ENCODE measurements around the gene PRDM16.

The PRDM16 gene

DNA sequence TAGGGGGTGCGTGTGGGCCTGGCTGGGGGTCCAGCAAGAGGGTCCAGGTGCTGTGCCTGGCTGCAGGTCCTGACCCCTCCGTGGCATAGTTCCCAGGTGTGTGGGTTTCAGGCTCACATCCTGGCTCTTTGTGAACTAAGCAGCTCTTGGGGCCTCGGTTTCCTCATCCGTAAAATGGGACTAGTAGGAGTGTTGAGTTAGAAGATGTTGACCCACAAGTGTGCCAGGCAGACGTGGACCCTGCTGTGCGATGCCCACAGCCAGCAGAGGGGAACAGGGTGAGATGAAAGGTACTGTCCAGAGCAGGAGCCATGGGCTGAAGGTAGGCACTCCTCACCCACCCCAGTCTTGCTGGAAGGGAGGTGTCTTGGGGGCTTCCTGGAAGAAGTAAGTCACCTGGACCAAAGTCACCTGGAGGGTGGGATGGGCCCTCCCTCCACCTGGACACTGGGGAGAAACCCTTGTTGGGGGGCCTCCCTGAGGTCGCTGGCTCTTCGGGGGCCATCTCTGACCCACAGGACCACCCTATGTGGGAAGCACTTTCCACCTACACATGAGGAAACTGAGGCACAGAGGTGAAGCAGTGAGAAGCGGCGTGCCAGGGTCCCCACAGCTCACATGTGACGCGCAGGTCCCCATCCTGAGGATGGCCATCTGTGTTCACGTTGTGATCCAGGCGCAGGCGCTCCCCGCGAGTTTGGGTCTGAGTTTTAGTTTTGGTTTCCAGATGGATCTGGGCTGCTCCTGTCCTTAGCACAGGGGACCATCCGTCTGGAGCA is 386.9 kb downstream of the PRDM16 start:
- H3K4me3 ChIP-seq (ENCODE audit: low read depth, low read length, poor library complexity, severe bottlenecking): no peak overlapping the region
- H3K27me3 ChIP-seq (ENCODE audit: insufficient read depth, low read length): 0 out of 2 replicates have a peak, but pooled peaks cover 4% of the 10 kb centered on the region
- H3K9me2 ChIP-seq (ENCODE audit: low read depth, low read length): no peaks in the 10 kb centered on the region
- no peak overlapping the region for H3K27ac ChIP-seq (ENCODE audit: low read depth, low read length, poor library complexity, severe bottlenecking)
- peaks cover 5% of the 10 kb centered on the region for H3K4me1 ChIP-seq (ENCODE audit: insufficient read depth, low read length, severe bottlenecking)
- TF ChIP-seq, protein P1, sequence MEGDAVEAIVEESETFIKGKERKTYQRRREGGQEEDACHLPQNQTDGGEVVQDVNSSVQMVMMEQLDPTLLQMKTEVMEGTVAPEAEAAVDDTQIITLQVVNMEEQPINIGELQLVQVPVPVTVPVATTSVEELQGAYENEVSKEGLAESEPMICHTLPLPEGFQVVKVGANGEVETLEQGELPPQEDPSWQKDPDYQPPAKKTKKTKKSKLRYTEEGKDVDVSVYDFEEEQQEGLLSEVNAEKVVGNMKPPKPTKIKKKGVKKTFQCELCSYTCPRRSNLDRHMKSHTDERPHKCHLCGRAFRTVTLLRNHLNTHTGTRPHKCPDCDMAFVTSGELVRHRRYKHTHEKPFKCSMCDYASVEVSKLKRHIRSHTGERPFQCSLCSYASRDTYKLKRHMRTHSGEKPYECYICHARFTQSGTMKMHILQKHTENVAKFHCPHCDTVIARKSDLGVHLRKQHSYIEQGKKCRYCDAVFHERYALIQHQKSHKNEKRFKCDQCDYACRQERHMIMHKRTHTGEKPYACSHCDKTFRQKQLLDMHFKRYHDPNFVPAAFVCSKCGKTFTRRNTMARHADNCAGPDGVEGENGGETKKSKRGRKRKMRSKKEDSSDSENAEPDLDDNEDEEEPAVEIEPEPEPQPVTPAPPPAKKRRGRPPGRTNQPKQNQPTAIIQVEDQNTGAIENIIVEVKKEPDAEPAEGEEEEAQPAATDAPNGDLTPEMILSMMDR (IDR thresholded peaks at IDR 0.05; ENCODE audit: low read length): no peak
- TF ChIP-seq EZH2 (IDR thresholded peaks at IDR 0.05; ENCODE audit: borderline replicate concordance, low read length): no peak
- H3K4me2 ChIP-seq (ENCODE audit: low read length): no peak overlapping the region
- no peak overlapping the region for H2AFZ ChIP-seq (ENCODE audit: low read length)
- H3K9me3 ChIP-seq (ENCODE audit: low read length): no peaks in the 10 kb centered on the region
- no peaks in the 10 kb centered on the region for H3F3A ChIP-seq (ENCODE audit: insufficient read depth, low read length)
- no peak overlapping the region for H3K9ac ChIP-seq (ENCODE audit: low read length)
- H4K20me1 ChIP-seq (ENCODE audit: insufficient read depth, low read length): no peaks in the 10 kb centered on the region
- no peaks in the 10 kb centered on the region for H3K36me3 ChIP-seq (ENCODE audit: insufficient read depth, low read length)
- no peaks in the 10 kb centered on the region for H3K79me2 ChIP-seq (ENCODE audit: insufficient read depth, low read length)

DNA sequence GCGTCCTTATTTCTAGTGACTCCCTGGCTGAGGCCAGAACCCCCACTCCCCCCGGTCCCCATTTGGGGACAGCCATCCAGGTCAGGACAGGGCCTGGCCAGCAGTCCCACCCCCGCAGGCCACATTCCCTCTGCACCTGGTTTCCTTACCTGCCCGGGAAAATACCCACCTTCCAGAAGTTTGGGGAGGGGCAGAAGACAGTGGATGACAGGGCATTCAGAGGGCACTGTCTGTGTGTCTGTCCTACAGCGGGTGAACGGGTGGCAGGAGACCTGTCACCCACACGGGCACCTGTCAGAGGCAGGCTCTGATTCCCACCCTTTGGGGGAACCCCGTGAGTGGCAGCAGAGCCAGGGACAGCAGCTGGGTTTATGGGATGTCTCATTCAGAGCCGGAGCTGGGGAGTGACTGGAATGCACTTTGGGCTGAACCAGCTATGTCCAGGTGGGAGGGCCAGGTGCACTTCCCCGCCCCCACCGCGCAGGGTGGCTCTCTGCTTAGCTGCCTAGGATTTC is 387.5 kb downstream of the PRDM16 start:
- H3K9me2 ChIP-seq (ENCODE audit: low read depth, low read length): no peaks in the 10 kb centered on the region
- no peak overlapping the region for H3K9ac ChIP-seq (ENCODE audit: low read length)
- no peak overlapping the region for H3K27ac ChIP-seq (ENCODE audit: low read depth, low read length, poor library complexity, severe bottlenecking)
- H2AFZ ChIP-seq (ENCODE audit: low read length): no peak overlapping the region
- H3K9me3 ChIP-seq (ENCODE audit: low read length): no peaks in the 10 kb centered on the region
- no peak overlapping the region for H3K4me3 ChIP-seq (ENCODE audit: low read depth, low read length, poor library complexity, severe bottlenecking)
- H3F3A ChIP-seq (ENCODE audit: insufficient read depth, low read length): no peaks in the 10 kb centered on the region
- TF ChIP-seq EZH2 (IDR thresholded peaks at IDR 0.05; ENCODE audit: borderline replicate concordance, low read length): no peak
- TF ChIP-seq, protein P1 (IDR thresholded peaks at IDR 0.05; ENCODE audit: low read length): no peak
- no peaks in the 10 kb centered on the region for H3K36me3 ChIP-seq (ENCODE audit: insufficient read depth, low read length)
- H4K20me1 ChIP-seq (ENCODE audit: insufficient read depth, low read length): no peaks in the 10 kb centered on the region
- H3K4me1 ChIP-seq (ENCODE audit: insufficient read depth, low read length, severe bottlenecking): peaks cover 5% of the 10 kb centered on the region
- H3K27me3 ChIP-seq (ENCODE audit: insufficient read depth, low read length): 0 out of 2 replicates have a peak, but pooled peaks cover 4% of the 10 kb centered on the region
- H3K79me2 ChIP-seq (ENCODE audit: insufficient read depth, low read length): no peaks in the 10 kb centered on the region
- H3K4me2 ChIP-seq (ENCODE audit: low read length): no peak overlapping the region

DNA sequence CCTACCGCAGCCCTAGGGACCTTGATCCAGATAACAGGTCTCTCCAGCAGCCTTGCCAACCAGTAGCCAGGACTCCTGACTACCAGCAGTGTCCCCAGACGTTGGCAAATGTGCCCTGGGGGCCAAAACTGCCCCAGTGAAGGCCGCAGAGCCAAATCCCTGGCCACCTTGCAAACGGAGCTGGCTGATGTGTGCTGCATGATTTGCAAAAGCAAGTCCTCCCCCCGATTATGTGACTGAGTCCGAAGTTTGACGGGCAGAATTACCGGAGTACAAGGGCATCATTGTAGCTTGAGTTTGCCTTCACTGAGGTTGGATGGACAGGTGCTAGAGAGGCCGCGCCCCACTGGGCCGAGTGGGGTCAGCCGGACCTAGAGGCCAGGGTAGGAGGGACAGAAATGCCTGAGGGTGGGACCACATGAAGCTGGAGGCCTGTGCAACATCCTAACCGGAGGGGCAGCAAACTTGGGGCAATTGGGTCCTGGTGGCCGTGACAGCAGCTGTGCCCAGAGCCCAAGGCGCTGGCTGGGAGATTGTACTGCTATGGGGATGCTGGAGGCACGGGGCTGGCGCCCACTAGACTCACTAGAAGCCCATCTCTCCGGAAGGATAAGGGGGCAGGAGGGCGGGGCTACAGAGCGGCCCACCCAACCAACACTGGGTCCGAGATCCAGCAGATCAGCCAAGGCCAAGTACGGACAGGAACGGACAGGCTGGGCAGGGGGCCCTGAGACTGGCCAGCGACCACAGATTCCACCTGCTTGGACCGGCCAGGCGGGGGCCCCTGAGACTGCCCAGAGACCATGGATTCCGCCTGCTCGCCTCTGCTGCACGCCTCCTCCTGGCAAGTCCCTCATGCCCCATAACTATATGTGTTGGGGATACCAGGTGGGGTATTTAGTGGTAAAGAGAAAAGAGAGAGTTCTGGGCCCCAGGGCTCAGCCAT is 388.2 kb downstream of the PRDM16 start:
- Histone ChIP-seq H3K79me2 (ENCODE audit: insufficient read depth, low read length) (no peaks in the 10 kb centered on the region), H3K4me3 (ENCODE audit: low read depth, low read length, poor library complexity, severe bottlenecking) (no peak overlapping the region), H3K36me3 (ENCODE audit: insufficient read depth, low read length) (no peaks in the 10 kb centered on the region), H3K9me3 (ENCODE audit: low read length) (no peaks in the 10 kb centered on the region), H2AFZ (ENCODE audit: low read length) (no peak overlapping the region), H3K9ac (ENCODE audit: low read length) (no peak overlapping the region), H3K27ac (ENCODE audit: low read depth, low read length, poor library complexity, severe bottlenecking) (no peak overlapping the region), H3K4me1 (ENCODE audit: insufficient read depth, low read length, severe bottlenecking) (peaks cover 5% of the 10 kb centered on the region), H3K27me3 (ENCODE audit: insufficient read depth, low read length) (0 out of 2 replicates have a peak, but pooled peaks cover 4% of the 10 kb centered on the region), H3K4me2 (ENCODE audit: low read length) (no peak overlapping the region), H3K9me2 (ENCODE audit: low read depth, low read length) (no peaks in the 10 kb centered on the region), H3F3A (ENCODE audit: insufficient read depth, low read length) (no peaks in the 10 kb centered on the region), H4K20me1 (ENCODE audit: insufficient read depth, low read length) (no peaks in the 10 kb centered on the region)
- TF ChIP-seq, protein P1 (IDR thresholded peaks at IDR 0.05; ENCODE audit: low read length): no peak
- no peak for TF ChIP-seq EZH2 (IDR thresholded peaks at IDR 0.05; ENCODE audit: borderline replicate concordance, low read length)

Measured in OCI-LY1 (cell line).